Activated T-helper 9 cell treated with anti-CD3 and anti-CD28 coated beads, Interleukin-2, amount 50 U/mL, for 16 hours (primary cell): ENCODE data around the gene SORCS2.

Experiments used
- DNase-seq: peaks from one replicate; pipeline ENCODE4 v3.0.0-alpha.2; 2020; ENCODE audit warnings: low read depth

The SORCS2 gene

DNA sequence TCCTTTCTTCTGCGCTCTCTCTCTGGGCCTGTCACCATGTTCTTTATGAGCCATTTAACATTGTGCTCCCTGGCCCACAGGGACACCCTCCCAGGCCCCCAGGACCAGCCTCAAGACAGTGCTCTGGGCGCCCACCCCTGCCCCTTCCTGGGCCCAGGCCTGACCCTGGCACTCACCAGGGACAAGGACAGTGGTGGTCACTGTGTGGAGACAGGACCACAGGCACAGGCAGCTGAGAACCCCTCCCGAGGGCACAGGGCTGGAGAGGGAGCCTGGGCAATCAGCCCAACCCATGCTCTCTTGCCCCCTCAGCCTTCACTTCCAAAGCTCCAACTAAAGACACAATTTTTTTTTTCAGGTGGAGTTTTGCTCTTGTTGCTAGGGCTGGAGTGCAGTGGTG lies 460.6 kb downstream of the SORCS2 start:
- DNase-seq = no peak

DNA sequence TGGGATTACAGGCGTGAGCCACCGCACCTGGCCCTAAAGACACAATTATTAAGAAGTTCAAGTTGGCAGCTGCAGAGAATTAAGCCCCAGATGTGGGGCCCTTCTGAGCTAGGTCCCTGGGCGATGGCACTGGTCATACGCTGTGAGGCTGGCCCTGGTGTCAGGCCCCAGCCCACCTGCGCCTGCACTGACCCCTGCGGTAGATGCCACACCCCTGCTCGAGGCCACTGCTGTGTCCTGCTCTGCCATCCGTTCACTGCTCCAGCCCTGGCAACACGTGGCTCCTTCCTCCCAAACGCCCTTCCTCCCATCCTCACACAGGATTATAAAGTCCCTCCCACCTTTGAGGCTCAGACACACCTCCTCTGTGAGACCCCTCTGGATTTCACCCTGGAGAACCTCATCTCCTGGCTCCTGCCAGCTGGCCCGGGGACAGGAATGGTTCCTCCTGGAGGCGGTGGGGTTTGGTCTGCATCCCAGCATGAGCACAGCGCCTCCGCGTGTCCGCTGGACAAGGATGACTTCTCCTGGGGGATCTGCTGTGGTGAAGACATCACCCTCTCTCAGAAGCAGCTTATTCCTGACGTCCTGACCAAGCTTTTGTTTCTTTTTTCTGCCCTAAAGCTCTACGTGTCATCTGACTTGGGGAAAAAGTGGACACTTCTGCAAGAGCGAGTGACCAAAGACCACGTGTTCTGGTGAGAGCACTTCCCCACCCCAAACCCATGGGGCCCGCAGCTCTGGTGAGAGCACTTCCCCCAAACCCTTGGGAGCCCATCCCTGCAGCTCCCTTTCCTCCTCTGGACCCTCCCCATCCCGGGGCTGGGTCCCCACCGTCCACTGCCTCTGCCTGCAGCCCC lies 461.4 kb downstream of the SORCS2 start:
- DNase-seq = no peak

DNA sequence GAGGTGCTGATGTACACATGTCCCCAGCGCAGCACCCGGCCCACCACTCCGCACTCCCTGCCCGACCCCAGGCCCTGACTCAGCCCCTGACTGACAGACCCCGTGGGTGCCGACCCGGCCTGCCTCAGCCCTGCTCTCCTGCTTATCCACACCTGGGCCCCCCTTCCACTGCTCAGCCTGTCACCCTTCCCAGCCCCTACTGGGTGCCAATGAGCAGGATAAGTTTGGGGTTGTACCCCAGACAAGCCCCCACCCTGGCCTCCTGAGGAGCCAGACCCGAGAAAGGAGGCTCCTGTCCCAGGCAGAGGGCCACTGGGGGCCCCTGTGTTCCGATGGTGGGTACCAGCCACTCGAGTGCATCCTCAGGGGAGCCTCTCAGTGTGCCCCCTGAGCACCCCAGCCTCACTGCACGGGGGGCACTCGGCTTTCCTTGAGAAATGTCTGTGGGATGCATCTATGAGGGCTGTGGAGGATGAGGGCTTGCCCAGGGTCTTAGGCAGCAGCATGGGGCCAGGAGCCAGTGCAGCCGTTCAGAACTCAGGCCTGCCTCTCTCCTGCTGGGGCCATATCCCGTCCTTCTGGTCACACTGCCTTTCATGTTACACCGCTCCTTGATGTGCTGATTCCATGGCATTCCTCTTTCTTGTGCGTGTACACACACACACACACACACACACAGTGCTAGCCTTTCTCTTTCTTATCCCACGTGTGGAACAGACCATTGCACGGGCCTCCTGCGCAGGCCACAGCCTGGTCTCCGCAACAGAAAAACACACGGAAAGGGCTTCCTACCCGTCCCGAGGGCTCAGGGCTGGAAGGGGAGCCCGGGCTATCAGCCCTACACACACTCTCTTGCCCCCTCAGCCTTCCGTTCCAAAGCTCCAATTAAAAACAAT lies 462.5 kb downstream of the SORCS2 start:
- DNase-seq = no peak

DNA sequence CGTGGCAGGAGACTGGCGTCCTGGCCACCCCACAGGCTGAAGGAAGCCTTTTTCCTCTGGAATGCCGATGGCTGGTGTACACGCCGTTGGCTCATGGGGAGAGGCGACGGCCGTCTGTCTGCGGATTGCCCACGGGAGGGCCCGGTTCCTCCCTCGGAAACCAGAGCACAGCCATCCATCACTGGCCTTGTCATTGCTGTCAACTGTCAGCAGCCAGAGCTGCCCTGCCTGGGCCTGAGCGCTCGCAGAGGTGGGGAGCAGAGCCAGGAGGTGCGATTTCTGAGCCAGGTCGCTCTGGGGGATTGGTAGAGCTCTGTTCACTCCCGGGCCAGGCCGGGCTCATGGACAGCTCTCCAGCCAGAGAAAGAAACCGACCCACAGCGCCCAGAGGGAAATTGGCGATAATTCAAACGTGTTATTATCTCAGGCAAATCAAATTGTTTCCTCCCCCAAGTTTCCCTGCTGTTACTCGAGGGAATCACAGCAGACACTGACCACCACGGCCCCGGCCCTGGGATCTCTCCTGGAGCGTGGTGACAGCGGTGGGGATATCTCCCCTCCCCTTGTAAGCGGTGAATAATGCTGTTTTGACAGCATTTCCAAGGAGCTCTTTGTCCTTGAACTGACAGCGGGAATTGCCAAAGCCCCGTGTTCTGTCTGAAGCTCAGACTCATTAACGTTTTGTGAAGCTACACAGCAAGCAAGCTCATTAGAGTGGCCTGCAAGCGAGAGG lies 463.3 kb downstream of the SORCS2 start:
- no peak for DNase-seq

DNA sequence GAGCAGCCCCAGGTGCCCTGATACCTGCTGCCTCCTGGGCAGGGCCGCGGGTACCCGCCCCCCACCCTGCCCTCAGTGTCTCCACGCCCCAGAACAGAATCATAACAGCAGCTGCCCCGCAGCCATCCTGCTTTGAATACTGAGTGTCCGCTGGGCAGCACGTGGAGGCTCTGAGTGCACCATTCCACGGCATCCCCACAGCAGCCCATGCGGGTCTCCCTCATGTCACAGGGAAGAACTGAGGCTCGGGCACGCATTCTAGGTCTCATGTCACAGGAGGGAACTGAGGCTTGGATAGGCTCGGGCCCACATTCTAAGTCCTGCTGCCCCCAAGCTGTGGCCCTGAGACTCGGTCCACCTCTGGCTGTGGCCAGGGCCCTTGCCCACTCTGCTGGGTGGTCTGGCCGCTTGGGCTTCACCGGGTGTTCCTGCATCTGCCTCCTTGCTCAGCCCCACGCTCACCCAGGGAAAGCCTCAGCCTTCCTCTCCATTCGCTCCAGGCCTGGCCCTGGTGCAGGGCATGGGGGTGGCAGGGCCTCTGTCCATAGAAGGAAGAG lies 464.0 kb downstream of the SORCS2 start:
- no peak for DNase-seq

DNA sequence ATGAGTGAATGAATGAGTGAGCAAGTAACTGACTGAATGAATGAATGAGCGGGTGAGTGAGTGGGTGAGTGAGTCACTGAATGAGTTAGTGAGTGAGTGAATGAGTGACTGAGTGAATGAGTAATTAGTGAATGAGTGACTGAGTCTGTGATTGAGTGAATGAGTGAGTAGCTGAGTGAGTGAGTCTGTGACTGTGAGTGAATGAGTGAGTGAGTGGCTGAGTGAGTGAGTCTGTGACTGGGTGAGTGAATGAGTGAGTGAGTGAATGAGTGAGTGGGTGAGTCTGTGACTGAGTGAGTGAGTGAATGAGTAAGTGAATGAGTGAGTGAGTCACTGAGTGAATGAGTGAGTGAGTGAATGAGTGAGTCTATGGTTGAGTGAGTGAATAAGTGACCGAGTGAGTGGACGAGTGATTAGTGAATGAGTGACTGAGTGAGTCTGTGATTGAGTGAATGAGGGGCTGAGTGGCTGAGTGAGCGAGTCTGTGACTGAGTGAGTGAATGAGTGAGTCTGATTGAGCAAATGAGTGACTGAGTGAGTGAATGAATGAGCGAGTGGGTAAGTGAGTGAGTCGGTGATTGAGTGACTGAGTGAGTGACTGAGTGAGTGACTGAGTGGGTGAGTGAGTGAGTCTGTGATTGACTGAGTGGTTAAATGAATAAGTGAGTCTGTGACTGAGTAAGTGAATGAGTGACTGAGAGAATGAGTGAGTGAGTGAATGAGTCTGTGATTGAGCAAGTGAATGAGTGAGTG lies 465.4 kb downstream of the SORCS2 start:
- no peak for DNase-seq

DNA sequence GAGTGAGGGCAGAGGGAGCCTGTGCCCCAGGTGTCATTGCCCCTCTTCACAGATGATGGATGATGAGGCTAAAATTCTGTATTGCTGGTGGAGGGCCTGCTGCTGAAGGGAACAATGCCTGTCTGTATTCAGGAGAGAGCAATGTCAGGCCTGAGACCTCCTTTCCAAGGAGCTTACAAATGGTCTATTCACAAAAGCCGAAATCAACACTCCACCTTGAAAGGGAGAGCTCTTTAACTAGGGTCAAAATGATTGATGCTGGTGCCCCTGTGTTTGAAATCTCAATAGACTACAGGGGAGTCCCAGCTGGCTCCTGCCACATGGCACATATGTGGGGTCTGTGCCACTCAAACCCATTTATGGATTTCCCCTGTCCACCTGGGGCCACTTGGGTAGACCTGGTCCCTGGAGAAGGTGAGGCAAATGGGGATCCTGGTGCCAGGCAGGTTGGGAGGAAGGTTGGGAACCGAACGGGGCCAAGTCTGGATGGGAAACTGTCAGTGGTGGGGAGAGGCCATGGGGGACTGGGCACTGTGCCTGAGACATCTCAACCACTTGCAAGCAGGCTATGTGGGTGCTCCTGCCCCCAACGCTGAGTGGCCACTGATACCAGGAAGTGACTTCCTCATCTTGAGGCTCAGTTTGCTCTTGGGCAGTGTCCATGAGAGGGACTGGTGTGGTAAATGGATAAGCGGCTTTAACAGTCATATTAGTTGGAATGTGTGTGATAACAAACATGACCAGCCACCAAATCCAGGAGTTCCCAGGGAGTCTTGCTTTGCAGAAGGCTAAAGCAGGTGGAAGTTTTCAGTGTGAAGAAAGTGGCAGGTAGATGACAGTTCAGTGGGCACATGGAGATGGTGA lies 466.2 kb downstream of the SORCS2 start:
- DNase-seq = no peak

DNA sequence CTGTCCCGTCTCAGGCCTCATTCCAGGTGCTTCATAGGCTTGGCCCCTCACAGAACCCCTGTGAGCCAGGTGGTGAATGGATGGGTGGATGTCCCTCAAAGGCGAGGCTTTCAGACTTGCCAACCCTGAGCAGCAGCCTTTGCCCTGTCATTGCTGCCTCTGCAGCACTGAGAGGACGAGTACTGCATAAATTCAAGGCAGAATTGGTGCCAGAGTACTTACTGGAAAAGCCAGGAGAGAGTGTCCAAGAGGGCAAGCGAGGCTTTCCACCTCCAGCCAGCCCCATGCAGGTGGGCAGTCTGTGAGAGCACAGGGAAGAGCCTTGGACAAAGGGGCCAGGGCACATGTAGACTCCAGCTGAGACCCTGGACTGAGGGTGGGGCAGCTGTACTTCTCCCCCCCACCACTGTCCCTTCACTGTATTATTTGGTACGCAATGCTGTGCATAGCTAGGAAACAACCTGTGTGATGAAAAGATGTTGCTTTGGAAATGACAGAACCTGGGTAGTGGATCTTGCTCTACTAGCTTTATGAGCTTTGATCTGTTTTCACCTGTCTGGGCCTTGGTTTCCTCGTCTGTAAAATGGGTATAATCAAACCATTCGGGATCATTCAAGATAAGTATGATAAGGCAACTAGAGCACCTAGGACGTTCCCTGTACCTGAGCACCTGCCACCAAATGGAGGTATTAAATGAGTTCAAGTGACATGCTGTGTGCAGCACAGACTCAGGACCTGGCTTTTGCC lies 467.3 kb downstream of the SORCS2 start:
- DNase-seq = no peak

DNA sequence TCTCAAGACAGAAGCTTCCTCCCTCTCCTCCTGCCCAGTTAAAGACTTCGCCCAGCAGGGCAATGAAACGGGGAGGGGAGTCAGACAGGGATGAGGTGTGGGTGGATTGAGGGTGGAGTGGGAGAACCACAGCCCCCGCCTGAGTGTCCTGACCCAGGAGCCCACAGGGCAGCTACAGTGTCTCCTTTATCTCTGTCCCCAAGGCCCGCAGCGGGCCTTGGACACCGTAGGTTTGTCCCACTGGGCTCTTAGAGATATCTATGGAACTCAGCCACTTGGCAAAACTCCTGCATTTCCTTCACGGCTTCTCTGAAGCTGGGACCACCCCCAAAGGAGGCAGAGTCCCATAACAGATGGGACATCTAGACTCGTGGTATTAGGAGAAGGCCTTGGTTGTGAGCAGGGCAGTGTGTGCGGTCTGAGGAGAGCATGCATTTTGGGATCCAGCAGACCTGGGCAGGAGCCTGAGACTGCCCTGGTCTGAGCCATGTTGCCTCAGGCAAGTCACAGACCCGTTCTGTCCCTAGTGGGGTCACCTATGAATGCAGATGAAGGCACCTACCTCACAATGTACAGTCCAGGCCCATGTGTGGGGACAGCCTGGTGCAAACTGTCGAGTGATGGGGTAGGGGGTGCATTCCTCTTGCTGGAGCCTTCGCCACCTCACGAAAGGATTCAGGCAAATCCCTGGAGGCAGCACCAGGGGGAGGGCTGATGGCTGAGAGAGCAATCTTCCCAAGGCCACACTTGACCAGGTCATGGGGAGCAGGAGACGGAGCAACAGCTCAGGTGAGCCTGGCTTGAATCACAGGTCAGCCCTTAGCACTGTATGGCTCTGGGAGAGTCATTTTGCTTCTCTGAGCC lies 468.1 kb downstream of the SORCS2 start:
- no peak for DNase-seq

DNA sequence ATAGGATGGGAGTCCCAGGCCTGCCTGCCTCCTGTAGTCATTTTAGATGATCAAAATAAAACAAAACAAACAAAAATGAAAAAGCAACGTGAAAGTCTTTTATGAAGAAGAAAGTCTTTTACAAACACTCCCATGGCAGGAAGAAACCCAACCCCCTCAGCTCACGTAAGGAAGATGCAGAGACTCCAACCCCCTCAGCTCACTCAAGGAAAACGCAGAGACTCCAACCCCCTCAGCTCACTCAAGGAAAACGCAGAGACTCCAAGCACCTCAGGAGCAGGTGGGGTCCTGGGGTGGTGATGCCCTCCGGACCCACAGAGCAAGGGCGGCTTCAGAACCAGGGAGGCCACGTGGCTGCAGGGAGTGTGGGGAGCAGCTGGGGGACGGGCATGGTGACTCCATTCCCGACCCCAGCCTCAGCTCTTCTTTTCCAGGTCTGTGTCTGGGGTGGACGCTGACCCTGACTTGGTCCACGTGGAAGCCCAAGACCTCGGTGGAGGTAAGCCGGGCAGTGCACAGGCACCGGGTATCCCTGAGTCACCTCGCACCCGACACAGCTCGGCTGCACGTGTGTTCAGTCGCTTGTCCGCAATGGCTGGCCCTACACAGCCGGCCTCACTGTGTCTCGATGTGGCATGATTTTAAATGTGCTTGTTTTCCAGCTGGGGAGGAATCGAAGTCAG lies 468.9 kb downstream of the SORCS2 start:
- DNase-seq = no peak

DNA sequence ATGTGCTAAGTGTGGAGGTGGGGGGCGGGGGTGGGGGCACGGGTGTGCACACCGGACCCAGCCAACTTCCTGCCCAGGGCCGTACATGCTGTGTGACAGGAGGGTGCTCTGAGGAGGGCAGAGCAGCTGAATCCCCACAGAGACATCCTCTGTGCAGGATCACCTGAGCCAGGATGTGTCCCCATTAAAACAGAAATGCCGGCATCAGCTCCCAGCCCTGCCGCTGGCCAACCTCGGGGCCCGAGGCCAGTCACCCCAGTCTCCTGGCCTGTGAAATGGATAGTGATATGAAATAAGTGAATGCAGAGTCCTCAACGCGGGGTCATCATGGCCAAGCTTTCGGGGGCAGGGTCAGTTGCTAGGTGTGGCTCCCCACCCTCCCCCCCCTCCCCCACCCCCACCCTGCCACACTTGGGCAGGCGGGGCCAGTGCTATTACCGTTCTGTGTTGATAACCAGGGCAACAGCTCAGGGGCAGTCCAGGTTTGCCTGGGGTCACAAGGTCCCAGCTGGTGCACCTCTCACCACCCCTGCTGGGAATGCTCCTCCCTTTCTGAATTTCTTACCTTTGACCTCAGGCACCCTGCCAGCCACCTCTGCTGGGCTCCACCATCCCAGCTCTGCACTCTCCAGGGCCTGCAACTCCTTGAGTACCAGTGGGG lies 469.6 kb downstream of the SORCS2 start:
- DNase-seq = no peak

DNA sequence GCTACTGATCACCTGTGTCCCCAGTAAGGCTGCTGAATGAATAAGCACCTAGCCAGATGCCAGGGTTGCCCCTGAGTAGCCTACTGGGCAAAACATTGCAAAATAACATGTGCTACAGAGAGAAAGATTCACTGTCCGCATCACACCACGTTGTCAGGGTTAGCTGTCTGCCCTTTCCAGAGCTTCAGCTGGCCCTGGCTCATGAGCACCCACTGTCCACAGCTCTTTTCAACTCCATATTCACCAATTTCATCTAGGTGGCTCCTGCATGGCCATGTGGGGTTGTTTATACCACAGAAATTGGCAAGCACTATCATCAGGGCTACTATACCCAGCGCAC lies 470.1 kb downstream of the SORCS2 start:
- DNase-seq = no peak

DNA sequence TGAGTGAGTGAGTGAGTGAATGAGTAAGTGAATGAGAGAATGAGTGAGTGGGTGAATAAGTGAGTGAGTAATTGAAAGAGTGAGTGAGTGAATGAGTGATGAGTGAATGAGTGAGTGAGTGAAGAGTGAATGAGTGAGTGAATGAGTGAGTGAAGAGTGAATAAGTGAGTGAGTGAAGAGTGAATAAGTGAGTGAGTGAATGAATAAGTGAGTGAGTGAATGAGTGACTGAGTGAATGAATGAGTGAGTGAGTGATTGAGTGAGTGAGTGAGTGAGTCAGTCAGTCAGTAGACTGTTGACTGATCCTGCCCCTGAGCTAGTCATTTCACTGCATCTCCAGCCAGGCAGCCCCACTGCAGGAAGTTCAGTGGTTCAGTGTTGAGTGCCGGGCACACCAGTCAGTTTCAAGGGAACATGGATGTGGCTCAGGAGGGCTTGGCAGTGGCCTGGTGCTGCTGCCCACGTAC lies 470.8 kb downstream of the SORCS2 start:
- no peak for DNase-seq

DNA sequence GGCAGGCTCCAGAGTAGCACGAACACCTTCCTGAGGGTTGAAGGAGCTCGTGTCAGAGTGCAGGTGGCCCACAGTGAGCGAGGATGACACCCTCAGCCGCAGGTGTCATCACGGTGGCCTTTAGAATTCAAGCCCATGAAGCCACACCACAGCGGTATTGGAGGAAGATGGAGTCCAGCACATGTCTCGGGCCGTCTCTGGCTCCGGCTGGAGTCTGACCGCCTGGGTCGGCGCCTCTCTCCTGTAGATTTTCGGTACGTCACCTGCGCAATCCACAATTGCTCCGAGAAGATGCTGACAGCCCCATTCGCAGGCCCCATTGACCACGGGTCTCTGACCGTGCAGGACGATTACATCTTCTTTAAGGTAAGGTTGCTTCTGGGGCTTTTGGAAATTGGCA lies 471.8 kb downstream of the SORCS2 start:
- no peak for DNase-seq

DNA sequence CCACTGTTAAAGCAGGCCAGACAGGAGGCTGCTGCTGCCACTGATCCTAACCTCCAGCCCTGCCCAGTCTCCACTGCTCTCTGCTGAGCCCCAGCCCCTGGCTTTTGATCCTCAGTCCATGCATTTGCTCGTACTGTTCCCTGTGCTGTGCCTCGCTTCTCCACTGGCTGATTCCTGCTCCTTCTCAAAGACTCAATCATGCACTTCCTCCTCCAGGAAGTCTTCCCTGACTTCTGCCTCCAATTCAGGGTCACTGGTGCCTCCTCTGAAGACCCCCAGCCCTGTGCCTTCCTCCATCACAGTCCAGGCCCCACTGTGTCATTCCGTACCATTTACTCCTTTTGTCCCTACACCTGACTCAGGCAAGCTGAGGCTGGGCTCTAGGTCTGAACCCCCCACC lies 473.0 kb downstream of the SORCS2 start:
- DNase-seq = no peak

DNA sequence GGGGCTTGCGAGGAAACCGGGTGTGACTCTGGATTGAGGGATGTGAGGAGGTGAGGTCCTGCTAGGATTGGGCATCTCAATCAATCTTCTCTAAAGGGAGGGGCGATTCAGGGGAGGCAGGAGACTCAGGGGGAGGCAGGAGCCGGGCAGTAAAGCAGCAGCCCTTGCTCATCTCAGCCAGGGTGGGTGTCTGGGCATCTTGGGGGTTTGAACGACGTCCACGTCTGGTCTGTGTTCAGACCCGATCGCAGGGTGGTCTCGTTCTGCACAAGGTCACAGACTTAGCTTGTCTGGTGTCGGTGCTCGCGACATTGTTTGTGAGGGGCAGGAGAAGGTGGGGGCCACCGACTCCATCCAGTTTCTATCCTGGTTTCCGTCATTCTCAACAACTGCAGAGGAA lies 473.7 kb downstream of the SORCS2 start:
- no peak for DNase-seq

DNA sequence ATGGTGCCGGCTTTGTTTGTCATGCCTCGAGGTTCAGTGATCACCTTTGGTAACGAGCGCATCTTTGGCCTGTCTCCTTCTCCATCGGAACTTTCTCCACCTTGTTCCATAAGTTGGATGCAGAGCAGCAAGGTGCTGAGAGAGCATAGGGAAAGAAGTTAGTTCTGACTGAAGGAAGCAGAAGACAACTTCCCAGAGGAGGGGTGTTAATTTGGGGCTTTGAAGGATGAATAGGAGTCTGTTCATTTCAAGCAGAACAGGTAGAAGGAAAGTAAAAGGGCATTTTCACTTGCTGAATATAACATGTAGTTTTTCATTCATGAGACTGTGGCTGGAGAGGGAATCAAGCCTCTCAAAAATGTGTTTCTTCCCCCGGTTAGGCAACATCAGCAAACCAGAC lies 474.4 kb downstream of the SORCS2 start:
- DNase-seq = no peak

DNA sequence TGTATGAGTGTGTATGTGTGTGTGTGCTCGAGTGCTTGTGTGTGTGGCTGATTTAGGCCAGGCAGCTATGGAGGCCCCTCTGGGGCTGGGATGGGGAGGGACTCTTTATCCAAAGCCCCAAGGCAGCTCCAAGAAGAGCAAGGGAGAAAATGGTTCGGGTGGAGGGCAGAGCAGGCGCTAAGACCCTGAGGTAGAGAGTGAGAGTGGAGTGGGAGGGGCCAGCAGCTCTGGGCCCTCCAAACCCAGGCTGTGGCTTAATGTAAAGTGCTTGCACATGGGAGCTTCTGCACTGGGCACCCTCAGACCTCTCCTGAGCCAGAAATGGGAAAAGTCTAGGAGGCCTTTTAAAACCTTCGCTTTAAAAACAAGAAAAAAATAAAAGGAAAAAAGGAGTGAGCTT lies 475.9 kb downstream of the SORCS2 start:
- no peak for DNase-seq
